Measurements from ENCODE around the gene UBE2Z.
"Not testable (repeated sequence)": the region's sequence is repeated elsewhere in the genome, so short reads cannot be mapped to it uniquely, and the experiment has no call there.

The UBE2Z gene

DNA sequence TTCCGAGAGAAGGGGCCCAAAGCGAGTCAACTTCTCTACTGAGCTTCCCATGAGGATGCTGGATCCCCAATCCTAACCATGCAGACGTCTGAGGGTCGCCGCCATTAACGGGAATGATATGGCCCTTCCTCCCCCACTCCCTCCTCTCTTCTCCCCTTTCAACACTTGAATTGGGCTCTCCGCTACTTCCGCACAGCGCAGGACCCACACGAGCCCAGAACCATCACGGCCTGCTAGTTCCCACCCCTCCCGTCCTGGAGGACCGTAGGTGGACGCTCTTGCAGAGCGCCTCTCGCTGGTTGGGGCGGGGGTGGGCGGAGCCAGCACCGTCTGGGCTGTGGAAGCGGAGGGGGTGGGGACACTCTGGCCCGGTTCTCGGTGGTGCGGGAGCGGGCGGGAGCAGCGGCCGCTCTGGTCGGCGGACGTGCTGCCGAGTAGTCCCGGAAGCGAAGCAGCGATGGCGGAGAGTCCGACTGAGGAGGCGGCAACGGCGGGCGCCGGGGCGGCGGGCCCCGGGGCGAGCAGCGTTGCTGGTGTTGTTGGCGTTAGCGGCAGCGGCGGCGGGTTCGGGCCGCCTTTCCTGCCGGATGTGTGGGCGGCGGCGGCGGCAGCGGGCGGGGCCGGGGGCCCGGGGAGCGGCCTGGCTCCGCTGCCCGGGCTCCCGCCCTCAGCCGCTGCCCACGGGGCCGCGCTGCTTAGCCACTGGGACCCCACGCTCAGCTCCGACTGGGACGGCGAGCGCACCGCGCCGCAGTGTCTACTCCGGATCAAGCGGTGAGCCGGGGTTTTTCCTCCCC is at the start of gene UBE2Z:
UBE2Z (plus strand) TSS at position 361 of the 797 bp plus-strand sequence; CDS start at position 458, 97 bp downstream.
- DNase-seq, result peak; percentile 93

DNA sequence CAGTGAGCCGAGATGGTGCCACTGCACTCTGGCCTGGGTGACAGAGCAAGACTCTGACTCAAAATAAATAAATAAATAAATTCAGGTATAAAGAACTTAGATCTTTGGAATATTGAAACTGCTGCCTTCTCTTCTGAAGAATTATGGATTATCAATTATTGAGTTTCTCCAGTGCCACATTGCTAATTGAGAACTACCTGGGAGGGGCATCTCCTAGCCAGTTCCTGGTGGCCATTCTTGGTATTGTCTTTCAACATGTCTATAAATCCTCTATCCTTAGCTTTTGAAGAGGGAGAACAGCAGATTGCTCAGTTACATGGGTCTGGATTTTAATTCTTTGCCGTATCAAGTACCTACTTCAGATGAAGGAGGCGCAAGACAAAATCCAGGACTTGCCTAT is 48.2 kb upstream of the UBE2Z start:
- DNase-seq, result no peak

DNA sequence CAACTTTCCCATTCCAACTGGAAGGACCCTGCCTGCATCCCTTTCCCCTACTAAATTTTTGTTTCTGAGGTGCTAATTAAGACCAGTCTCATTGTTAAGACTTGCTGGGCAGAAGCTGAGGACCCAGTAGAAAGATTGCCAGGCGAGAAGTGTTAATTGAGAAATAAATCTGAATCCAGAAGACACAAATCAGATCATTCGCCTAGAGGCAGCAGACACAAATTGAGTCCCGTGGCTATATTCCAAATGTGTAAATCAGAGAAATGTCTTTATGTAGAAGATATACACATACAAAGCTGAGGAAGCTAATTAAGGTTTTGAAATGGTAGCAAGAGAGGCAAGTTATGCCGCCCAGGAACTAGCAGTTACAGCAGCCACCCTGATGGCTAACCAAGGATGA is 47.8 kb upstream of the UBE2Z start:
- no peak for DNase-seq

DNA sequence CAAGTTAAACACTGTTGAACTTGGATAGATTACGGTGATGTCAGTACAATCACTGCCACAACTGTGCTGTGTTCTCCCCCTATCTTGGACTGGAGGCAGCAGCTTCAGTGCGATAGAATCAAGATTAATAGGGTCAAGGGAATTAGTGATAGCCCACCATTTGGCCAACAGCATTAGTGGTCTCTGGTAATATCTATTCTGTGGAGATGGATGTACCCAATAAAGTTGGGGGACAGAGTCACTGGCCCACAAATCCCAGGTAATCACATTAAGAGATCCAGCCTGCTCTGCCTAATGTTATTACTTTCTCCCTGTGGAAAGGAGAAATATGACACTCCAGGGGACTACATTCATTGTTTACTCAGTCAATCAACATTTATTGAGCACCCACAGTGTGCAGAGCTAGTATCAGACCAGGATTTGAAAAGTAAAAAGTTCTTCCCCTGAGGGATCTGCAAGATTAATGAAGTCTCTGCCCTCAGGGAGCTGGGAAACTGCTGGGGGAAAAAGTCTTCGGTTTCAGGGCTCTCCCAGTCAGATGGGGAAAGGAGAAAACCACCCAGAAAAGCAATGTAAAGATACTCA is 39.2 kb upstream of the UBE2Z start:
- DNase-seq, result no peak

DNA sequence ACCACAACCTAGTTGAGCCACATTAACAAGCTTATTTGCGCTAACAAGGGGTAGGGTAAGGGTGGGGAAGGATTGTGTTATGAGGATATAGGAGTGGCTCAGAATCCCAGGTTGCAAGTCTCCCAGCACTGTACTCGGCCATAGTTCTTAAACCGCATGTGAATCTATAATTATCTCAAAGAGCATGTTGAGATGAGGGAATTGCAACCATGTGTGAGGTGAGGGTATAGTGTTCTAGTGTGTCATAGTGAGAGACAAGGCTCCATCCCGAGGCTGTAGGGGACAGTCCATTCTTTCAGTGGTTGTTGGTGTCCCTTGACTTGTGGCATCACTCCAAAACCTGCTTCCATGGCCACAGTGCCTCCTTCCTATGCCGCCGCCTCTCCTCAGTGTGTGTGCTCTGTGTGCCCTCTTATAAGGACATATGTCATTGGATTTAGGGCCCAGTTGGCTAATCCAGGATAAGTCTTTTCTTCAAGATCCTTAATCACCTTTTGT is 38.3 kb upstream of the UBE2Z start:
- no peak for DNase-seq

DNA sequence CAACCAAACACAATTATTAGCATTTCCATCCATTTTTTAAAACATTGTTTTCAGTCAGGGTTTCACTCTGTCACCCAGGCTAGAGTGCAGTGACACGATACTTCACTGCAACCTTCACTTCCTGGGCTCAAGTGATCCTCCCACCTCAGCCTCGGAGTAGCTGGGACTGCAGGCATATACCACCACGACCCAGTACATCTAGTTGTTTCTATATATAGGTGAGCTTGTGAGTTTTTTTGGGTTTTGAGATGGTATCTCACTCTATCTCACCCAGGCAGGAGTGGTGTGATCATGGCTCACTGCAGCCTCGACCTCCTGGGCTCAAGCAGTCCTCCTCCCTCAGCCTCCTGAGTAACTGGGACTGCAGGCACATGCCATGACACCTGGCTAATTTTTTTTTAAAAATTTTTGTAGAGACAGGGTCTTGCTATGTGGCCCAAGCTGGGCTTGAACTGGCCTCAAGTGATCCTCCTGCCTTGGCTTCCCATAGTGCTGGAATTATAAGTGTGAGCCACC is 37.1 kb upstream of the UBE2Z start:
- DNase-seq, result no peak

DNA sequence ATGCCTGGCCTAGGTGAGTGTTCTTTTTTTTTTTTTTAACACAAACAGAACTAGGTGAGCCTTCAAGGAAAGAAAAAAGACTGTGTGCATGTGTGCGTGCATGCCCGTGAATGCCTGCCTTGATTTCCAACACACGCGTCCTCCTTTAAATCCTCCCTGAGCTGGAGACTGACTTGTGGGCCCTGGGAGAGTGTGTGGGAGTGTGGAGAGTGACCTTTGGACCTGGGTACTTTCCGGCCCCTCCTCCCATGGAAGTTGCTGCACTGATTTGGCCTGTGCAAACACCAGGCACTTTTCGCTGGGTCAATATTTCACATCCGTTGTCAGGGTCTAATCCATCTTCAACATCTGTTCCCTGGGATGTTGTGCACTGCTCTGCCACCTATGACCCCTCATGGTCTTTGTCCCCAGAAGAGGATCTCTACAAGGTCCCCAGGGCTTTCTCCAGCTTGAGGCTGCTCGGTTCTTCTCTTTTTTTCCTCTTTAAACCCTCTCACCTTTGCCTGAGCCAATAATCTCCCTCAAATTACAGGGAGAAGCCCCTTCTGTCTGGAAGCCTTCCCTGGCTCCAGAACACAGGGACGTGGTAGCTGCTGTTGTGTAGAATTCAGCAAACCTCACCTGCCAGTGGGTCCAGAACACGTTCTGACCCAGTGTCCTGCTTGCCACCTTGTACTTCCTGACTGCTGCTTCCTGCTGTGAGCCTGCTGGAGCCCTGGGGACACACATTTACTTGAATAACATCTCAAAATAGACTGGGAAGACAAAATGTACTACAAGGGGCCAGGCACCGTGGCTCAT is 36.5 kb upstream of the UBE2Z start:
- no peak for DNase-seq

DNA sequence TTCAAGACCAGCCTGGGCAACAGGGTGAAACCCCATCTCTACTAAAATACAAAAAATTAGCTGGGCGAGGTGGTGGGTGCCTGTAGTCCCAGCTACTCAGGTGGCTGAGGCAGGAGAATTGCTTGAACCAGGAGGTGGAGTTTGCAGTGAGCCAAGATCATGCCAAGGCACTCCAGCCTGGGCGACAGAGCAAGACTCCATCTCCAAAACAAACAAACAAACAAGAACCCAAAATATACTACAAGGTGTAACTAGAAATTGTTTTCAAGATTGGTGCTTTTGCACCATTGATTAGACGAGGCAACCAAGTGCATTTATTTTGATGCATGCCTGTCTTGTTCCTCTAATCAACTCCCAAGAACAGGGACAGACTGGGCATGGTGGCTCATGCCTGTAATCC is 35.8 kb upstream of the UBE2Z start:
- DNase-seq, result not testable (repeated sequence)

DNA sequence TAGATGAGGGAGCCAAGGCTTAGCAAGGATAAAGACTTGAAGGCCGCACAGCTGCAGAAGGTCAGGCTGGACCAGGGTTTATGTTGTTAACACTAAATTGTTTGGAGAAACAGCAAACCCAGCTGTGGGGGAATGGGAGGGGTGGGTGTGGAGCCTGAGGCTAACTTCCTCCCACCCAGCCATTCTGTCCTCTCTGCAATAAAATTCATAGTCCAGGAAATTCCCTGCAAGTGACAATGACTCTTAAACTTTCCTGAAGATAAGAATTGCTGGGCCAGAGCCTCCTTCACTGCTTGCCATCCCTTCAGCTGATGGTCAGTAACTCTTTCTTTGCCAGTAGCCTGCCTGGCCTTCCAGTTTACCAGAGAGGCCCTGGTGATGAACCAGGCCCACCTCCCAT is 35.0 kb upstream of the UBE2Z start:
- DNase-seq, result no peak

DNA sequence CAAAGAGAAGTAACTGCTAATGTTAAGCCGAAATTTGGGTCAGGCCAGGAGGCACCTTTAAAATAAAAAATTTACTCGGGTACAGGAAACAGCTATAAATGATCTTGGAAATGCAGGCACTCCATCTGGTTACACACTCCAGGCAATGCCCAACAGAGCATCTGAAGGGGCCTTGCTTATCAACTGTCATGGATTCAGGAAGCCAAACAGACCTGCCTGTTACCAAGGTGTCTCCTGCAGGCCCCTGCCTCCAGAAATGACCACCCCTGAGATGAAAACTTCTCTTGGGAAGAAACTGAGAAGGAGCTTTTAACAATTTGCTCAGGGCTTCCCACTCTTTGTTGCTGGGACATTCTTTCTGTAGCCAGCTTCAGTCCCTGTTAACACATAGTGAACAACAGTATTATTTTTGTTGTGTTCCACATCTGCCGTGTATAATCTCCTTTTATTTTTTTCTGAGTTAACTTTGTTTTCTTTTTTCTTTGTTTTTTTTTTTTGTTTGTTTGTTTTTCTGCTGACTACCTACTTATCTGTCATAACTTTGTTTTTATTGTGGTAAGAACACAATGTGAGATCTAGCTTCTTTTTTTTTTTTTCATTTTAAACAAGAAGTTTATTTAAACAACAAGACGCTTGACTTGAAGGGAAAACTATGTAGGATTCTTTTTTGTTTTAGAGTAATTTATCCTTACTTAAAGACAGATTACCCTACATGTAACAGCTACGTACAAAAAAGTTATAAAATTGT is 34.3 kb upstream of the UBE2Z start:
- no peak for DNase-seq

DNA sequence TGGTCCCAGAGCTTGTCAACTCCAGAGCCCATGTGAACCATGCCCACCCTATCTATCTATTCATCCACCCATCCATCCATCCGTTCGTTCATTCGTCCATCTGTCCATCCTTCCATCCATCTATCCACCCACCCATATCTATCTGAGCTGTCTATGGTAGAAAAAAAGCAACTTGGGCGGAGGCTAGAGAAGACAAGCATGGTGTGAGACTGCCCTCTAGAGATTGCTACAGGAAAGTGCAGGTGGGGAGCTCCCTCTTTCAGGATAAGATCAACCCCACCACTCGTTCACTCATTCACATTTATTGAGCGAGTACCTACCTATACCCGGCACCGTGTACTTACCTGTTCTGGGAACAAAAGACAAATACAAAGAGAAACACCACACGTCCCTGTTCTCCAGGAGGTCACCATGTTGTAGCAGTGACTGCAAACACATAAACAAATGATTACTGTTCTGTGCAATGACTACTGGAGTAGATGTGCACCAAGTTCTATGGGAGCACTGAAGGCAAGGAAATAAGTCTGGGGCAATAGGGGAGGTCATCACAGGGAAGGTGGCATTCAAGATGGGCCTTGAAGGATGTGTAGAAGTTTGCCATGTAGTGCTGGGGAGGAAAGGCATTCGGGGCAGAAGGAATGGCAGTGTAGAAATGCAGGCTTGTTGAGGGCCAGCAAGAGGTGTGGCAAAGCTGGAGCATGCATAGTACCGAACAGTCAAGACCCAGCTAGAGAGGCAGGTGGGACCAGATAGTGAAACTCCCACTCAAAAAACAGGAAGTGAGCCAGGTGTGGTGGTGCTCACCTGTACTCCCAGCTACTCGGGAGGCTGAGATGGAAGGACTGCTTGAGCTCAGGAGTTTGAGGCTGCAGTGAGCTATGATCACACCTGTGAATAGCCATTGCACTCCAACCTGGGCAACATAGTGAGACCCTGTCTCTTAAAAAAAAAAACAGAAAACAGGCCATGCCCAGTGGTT is 29.0 kb upstream of the UBE2Z start:
- DNase-seq, result peak; percentile 60

DNA sequence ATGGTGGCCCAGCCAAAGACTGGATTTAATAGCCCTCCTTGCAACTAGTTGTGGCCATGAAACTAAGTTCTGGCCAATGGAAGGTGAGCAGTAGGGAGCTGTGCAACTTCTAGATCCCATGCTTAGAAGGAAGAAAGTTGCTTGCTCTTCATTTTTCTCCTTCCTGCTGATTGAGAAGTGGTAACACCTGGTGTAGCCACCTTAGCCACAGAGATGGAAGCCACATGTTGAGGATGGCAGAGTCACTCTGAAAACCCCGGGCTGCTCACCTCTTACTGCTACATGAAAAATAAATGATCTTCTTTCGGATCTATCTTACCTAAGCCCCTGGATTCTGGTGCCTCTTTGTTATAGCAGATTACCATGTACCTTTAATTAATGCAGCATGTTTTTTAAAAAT is 25.9 kb upstream of the UBE2Z start:
- DNase-seq, result no peak

DNA sequence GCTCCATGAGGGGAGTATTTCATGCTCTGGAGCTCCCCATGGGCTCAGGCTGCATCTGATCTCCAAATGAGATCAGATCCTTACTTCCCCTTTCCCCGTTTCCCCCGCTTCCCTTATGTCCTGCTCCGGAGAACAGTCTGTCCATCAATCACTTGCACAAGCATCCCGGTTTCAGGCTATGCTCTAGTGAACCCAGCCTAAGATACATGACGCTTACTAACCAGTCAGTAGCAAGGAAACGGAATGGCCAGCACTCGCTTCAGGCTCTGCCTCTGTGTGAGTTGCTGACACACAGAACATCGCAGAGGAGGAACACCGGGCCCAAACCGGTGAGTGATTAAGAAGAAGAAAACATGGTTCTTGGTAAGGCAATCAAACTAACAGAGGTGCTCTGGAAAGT is 25.0 kb upstream of the UBE2Z start:
- no peak for DNase-seq

DNA sequence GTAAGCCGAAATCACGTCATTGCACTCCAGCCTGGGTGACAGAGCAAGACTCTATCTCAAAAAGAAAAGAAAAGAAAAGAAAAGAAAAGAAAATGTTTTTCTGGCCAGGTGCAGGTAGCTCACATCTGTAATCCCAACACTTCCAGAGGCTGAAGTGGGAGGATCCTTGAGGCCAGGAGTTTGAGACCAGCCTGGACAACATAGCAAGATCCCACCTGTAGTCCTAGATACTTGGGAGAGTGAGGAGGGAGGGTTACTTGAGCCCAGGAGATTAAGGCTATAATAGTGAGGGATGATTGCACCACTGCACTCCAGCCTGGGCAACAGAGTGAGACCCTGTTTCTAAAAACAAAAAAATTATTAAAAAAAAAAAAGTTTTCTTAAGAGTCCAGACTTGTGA is 18.1 kb upstream of the UBE2Z start:
- DNase-seq, result no peak

DNA sequence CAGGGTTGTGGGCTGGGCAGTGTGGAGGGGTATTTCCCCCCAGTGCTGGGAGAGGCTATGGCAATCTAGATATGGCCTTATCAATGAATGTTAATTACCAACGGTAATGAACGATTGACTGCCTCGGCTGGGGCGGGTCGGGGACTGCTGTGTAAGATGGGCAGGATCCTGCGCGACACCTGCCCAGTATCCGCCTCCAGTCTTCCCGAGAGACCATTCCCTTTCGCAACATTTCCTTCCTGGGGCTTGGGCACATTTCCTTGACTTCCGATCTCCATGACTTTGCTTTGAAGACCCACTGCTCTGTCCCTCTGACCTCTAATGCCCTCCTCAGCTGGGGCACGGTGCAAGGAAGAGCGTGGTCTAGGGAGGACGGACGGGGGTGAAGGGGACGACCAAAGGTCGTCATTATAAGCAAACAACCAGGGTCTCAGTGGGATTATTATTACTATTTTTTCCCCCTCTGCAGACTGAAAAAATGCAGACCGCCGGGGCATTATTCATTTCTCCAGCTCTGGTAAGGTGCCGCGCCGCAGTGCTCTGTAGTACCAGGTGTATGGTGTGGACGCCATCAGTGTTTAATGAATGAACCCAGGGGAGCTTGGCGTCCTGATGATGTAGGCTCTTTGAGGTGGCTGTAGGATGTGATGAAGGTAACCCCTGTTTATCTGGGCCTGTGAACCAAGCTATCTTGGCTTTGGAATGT is 15.1 kb upstream of the UBE2Z start:
- no peak for DNase-seq

DNA sequence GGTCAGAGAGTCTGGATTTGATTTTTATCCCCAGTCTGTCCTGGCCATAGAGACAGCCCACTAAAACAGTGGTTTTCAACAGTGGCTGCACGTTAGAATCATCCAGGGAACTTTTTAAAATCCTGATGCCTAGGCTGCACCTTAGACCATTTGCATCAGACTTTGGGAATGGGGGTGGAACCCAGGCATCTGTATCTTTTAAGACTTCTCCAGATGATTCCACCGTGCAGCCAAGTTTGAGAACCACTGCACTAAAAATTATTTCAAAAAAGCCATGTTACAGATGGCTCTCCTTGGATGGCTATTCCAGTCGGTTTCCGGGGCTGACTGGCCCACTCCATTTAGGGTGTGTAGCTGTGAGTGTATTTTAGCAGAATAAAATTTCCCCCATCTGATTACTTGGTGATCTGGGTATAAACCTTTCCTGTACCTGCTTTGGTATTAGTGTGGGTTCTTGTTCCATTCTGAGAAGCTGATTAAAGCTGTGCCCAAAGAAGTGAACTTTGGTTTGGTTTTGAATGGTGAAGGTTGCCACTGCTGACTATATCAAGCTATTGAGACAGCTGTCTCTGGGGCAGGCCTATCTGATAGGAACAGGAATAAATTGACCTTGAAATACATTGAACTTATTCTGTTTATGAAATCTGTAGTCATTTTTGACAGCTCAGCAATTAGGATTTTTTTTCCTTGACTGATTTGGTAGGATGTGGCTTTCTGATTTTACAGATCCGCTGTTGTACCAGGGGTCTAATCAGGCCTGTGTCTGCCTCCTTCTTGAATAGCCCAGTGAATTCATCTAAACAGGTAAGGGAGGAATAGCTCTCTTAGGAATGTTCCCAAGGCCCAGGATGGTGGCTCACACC is 14.3 kb upstream of the UBE2Z start:
- DNase-seq, result no peak

DNA sequence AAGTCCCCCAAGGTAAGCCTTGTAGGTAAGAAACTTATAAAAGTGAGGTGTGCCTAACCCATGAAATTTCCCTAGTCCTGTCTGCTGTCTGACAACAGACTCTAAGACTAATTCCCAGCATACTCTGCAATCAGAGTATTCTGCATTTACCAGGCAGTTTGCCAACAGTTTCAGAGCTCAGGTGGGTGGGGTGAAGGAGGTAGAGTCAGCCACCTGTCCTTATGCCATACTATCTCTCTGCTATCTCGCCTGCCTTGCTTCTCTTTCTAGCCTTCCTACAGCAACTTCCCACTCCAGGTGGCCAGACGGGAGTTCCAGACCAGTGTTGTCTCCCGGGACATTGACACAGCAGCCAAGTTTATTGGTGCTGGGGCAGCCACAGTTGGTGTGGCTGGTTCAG is 13.3 kb upstream of the UBE2Z start:
- DNase-seq, result no peak

DNA sequence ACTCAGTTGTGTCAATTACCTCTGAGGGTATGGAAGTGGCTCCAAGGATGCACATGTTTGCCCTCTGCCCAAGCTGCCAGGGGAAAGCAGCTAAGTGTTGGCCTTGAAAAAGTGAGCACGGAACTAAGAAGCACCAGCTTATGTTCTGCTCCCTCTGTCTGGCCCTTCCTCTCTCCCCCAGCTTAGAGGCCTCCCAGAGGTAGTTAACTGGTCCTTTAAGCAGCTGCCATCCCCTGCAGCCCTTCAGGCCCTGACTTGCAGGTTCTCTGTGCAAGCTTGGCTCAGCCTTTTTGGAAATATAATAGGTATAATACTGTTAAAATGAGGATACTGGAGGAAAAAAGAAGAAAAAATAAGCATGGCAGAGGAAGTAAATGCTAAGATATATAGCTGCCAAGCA is 7.0 kb upstream of the UBE2Z start:
- DNase-seq, result no peak

DNA sequence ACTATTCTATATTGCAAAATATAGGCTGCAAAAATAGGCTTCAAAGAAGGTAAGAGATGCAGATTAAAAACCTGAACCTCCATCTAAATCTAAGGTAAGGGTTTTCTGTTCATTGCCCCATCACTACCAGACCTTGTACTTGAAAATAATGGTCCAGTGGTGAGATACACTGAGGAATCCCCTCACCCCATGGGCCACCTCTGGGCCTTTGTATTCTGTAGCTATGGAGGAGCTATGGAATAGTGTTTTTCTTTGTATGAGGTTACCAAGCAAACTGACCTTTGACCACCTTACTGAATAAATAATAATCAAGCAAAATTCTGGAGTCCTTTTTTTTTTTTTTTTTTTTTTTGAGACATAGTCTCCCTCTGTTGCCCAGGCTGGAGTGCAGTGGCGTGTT is 4.8 kb upstream of the UBE2Z start:
- DNase-seq, result no peak

DNA sequence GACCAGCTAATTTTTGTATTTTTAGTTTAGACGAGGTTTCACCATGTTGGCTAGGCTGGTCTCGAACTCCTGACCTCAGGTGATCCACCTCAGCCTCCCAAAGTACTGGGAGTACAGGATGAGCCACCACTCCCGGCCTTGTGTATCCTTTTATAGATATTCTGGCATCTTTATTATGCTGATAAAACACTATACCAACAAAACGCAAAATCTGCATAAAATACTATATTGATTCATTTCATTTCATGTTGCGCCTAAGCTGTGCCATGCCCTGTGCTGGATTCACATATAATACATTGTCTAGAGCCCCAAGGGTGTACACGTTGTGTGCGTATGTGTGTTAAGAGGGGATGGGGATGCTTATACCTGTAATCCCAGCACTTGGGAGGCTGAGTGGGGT is 3.8 kb upstream of the UBE2Z start:
- DNase-seq, result no peak

All from CD4-positive, alpha-beta T cell treated with Interferon gamma for 1 hour (primary cell).